Uterus (tissue), 4 donors: ENCODE results near the gene VWA1. TPM values are rescaled to one million over a fixed set of nuclear protein-coding genes. Genes with fewer than 3 reads are reported as not detected.

Source experiments
- DNase-seq, 2 donors: peaks; one replicate each; pipeline ENCODE4 v3.0.0-alpha.2; 2019 to 2020
- H3K27ac ChIP-seq, 2 donors: fragments of 200-600 bp; sonication (generic); 1 replicate in 1 of 2; 2 replicates in 1 of 2; pipeline ENCODE4 v1.5.1; 2016 to 2018
- H3K27me3 ChIP-seq, 2 donors: fragments of 200-600 bp; sonication (generic); one replicate each; pipeline ENCODE4 v1.5.1; 2018 to 2019; ENCODE audit warnings: control low read depth in 1 of 2
- H3K36me3 ChIP-seq, 2 donors: fragments of 200-600 bp; sonication (generic); one replicate each; pipeline ENCODE4 v1.5.1; 2019; ENCODE audit warnings: control low read depth in 1 of 2
- H3K4me1 ChIP-seq, 2 donors: fragments of 200-600 bp; sonication (generic); one replicate each; pipeline ENCODE4 v1.5.1; 2018 to 2019; ENCODE audit warnings: control low read depth in 1 of 2
- H3K4me3 ChIP-seq, 2 donors: fragments of 200-600 bp; sonication (generic); 1 replicate in 1 of 2; 2 replicates in 1 of 2; pipeline ENCODE4 v1.5.1; 2018 to 2019; ENCODE audit warnings: mild to moderate bottlenecking in 1 of 2
- H3K9me3 ChIP-seq, 2 donors: fragments of 200-600 bp; sonication (generic); one replicate each; pipeline ENCODE4 v1.5.1; 2019; ENCODE audit warnings: control low read depth in 1 of 2
- CTCF ChIP-seq, 4 experiments: fragments of 200-600 bp in 2 of 4; fragments of 450-650 bp in 2 of 4; sonication (generic) in 2 of 4; IDR thresholded peaks; one replicate each; pipeline ENCODE4 v1.5.1; 2016 to 2019; ENCODE audit warnings: antibody characterized with exemption in 4 of 4, mild to moderate bottlenecking in 2 of 4, moderate library complexity in 1 of 4
- POLR2A ChIP-seq, 2 donors: fragments of 450-650 bp; IDR thresholded peaks; one replicate each; pipeline ENCODE4 v1.6.1; 2016; ENCODE audit warnings: antibody characterized with exemption in 2 of 2, mild to moderate bottlenecking in 1 of 2, moderate library complexity in 1 of 2
- intact Hi-C: fragments of 100-400 bp; cut with DNase I; formaldehyde crosslinking; loops from one replicate; pipeline ENCODE4 v1.15.1; 2023; ENCODE audit warnings: low total_unique reads
- total RNA-seq, 4 donors: library from RNA; depleted of rRNA in 3 of 4; stranded (reverse); fragments of >200 nt in 3 of 4; gene quantifications; one replicate each; pipeline versions ENCODE4 v1.1.0 to v1.2.4, GENCODE V29; 2014 to 2023
- donor health status: DM: yes; HTN: yes; CAD: no.

Gene VWA1
- total RNA-seq, 4 donors from 2014 or later = 15.6 to 67.1 (median 47.1) TPM

- H3K4me3 ChIP-seq = no peak overlapping the region
- no peaks in the 10 kb centered on the region for H3K27me3 ChIP-seq
- intact Hi-C loops = no loop called here
- DNase-seq = no peak
- H3K9me3 ChIP-seq = no peaks in the 10 kb centered on the region
- no peaks in the 10 kb centered on the region for H3K4me1 ChIP-seq
- H3K27ac ChIP-seq = no peak overlapping the region
- no peak for TF ChIP-seq CTCF (IDR thresholded peaks at IDR 0.05)
- no peak for TF ChIP-seq POLR2A (IDR thresholded peaks at IDR 0.05)
- no peaks in the 10 kb centered on the region for H3K36me3 ChIP-seq
These were observed 13.5 kb upstream of the VWA1 start for GRCh38 chr1:1421907-1422464.

DNA sequence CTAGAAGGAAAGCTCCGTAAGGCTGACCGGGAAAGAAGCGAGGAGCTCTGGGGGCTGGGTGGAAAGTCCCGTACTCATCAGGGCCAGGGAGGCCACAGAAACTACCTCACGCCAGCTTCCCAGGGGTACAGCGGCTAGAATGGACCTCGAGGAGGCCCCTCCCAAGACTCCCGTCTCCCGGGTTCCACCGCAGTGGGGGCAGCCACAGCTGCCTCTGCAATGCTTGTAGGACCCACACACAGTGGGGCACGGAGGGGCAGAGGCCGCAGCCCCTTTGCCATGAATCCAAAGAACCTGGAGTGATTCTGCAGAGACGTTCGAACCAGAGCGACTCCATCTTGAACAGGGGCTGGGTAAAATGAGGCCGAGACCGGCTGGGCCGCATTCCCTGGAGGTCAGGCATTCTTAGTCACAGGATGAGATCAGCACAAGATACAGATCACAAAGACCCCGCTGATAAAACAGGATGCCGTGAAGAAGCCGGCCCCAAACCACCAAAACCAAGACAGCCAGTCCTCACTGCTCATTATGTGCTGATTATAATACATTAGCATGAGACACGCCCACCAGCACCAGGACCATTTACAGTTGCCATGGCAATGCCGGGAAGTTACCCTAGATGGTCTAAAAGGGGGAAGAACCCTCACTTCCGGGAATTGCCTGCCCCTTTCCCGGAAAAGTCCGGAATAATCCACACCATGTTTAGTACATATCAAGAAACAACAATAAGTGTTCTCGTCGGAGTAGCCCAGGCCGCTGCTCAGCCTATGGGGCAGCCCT, 12.8 kb upstream of the VWA1 start:
- Histone ChIP-seq H3K27ac (no peak overlapping the region), H3K4me1 (no peaks in the 10 kb centered on the region), H3K4me3 (no peak overlapping the region), H3K36me3 (no peaks in the 10 kb centered on the region), H3K27me3 (no peaks in the 10 kb centered on the region), H3K9me3 (no peaks in the 10 kb centered on the region)
- DNase-seq = no peak
- intact Hi-C loops = no loop called here
- TF ChIP-seq POLR2A (IDR thresholded peaks at IDR 0.05) = no peak
- TF ChIP-seq CTCF (IDR thresholded peaks at IDR 0.05) = no peak

- Histone ChIP-seq H3K36me3 (no peaks in the 10 kb centered on the region), H3K27ac (no peak overlapping the region), H3K27me3 (no peaks in the 10 kb centered on the region), H3K9me3 (no peaks in the 10 kb centered on the region), H3K4me3 (no peak overlapping the region), H3K4me1 (no peaks in the 10 kb centered on the region)
- no peak for DNase-seq
- TF ChIP-seq CTCF (IDR thresholded peaks at IDR 0.05) = no peak
- no peak for TF ChIP-seq POLR2A (IDR thresholded peaks at IDR 0.05)
- intact Hi-C loops = no loop called here
These were observed 12.3 kb upstream of the VWA1 start for GRCh38 chr1:1423245-1423597.

GRCh38 chr1:1424707-1425106, 10.8 kb upstream of the VWA1 start:
- DNase-seq = no peak

More at GRCh38 chr1:1424707-1425106, 10.8 kb upstream of the VWA1 start:
- peaks cover 0 to 3% of the 10 kb centered on the region in 2 donors for H3K4me1 ChIP-seq
- no peak for TF ChIP-seq CTCF (IDR thresholded peaks at IDR 0.05)
- no peak for TF ChIP-seq POLR2A (IDR thresholded peaks at IDR 0.05)
- no peaks in the 10 kb centered on the region for H3K36me3 ChIP-seq
- no peak overlapping the region for H3K4me3 ChIP-seq
- no peaks in the 10 kb centered on the region for H3K27me3 ChIP-seq
- intact Hi-C loops = no loop called here
- no peak overlapping the region for H3K27ac ChIP-seq
- no peaks in the 10 kb centered on the region for H3K9me3 ChIP-seq
